K562 (cell line): ENCODE measurements around the gene NEUROG1. TPM values are rescaled to one million over a fixed set of nuclear protein-coding genes. Genes with fewer than 3 reads are reported as not detected.

ENCODE experiments used
- ATAC-seq: fragments of 200-7000 bp; cut with Tn5 transposase; 3 replicates; pipeline ENCODE4 v1.9.1; 2020; ENCODE audit warnings: moderate library complexity
- BruUV-seq: library from RNA; stranded (reverse); fragments of 400-500 nt; replicated peaks from 2 replicates; lab custom pipeline; 2021; lab: Mats Ljungman, UMichigan
- CTCF ChIA-PET: fragments of 300-600 bp; formaldehyde crosslinking; extraction: SDS; loops from one replicate; lab custom pipeline; 2021; ENCODE audit warnings: low intra/inter-chr PET ratio; lab: Yijun Ruan, JAX
- POLR2A ChIA-PET: fragments of 300-600, 350-650 bp; sonication (Branson Sonifier 250); formaldehyde crosslinking; extraction: SDS; loops from one replicate; lab custom pipeline; 2021; ENCODE audit warnings: antibody characterized with exemption, inconsistent platforms; lab: Yijun Ruan, JAX
- DNase-seq, 4 experiments: peaks; one replicate each; pipeline versions ENCODE4 v3.0.0 to v3.0.0-alpha.2; 2011 to 2018; ENCODE audit warnings: low spot score in 3 of 4, mixed read lengths in 3 of 4; ENCODE audit errors: extremely low read depth in 1 of 4
- FAIRE-seq: peaks from 2 replicates; lab custom pipeline; 2011; peaks lifted over from hg19 to GRCh38; lab: Jason Lieb, UNC
- H2AFZ ChIP-seq: 2 replicates; pipeline ENCODE4 v1.6.0; 2011; ENCODE audit warnings: low read depth, low read length, control low read depth, inconsistent platforms
- H3K27ac ChIP-seq: fragments of 200-600 bp; 3 replicates; pipeline ENCODE4 v1.8.0; 2011; ENCODE audit warnings: low read depth, mild to moderate bottlenecking, control low read depth, inconsistent platforms, low read length, moderate library complexity, mixed read lengths; ENCODE audit errors: extremely low read depth
- H3K27me3 ChIP-seq, 2 experiments: fragments of 300-600 bp in 1 of 2; 2 replicates in 1 of 2; 3 replicates in 1 of 2; pipeline versions ENCODE4 v1.6.0 to v1.8.0; 2011; ENCODE audit warnings: inconsistent platforms in 2 of 2, low read length in 2 of 2, mild to moderate bottlenecking in 1 of 2, mixed read lengths in 1 of 2, moderate library complexity in 1 of 2; ENCODE audit not compliant: control insufficient read depth in 2 of 2, insufficient read depth in 2 of 2
- H3K36me3 ChIP-seq: fragments of 300-600 bp; 3 replicates; pipeline ENCODE4 v1.8.0; 2011; ENCODE audit warnings: mild to moderate bottlenecking, low read length, inconsistent platforms; ENCODE audit not compliant: control insufficient read depth, insufficient read depth
- H3K4me1 ChIP-seq, 2 experiments: fragments of 200-600 bp in 1 of 2; replicated peaks in 1 of 2; 2 replicates in 1 of 2; 3 replicates in 1 of 2; pipeline versions ENCODE4 v1.5.1 to v1.8.0; 2011; ENCODE audit warnings: inconsistent platforms in 2 of 2, low read length in 2 of 2, mild to moderate bottlenecking in 1 of 2, mixed read lengths in 1 of 2, moderate library complexity in 1 of 2; ENCODE audit not compliant: control insufficient read depth in 2 of 2, insufficient read depth in 2 of 2
- H3K4me2 ChIP-seq: 2 replicates; pipeline ENCODE4 v1.6.1; 2011; ENCODE audit warnings: low read length, control low read depth, inconsistent platforms, mixed read lengths; ENCODE audit not compliant: insufficient read depth
- H3K4me3 ChIP-seq: fragments of 200-600 bp; sonication (generic), shearing (Covaris generic); 2 replicates; pipeline ENCODE4 v1.5.1; 2016; ENCODE audit warnings: control low read depth, inconsistent platforms
- H3K79me2 ChIP-seq: fragments of 200-600 bp; 3 replicates; pipeline ENCODE4 v1.8.0; 2011; ENCODE audit warnings: low read length, inconsistent platforms; ENCODE audit not compliant: control insufficient read depth, insufficient read depth
- H3K9ac ChIP-seq, 2 experiments: 2 replicates each; pipeline versions ENCODE4 v1.6.0 to v1.6.1; 2011; ENCODE audit warnings: low read depth in 2 of 2, low read length in 2 of 2, control low read depth in 1 of 2, inconsistent platforms in 1 of 2, mild to moderate bottlenecking in 1 of 2, mixed read lengths in 1 of 2; ENCODE audit not compliant: insufficient read depth in 1 of 2
- H3K9me1 ChIP-seq: one replicate; pipeline ENCODE4 v1.6.0; 2011; ENCODE audit warnings: inconsistent platforms, mild to moderate bottlenecking, low read length, moderate library complexity; ENCODE audit not compliant: control insufficient read depth, insufficient read depth
- H3K9me3 ChIP-seq: replicated peaks from 2 replicates; pipeline ENCODE4 v1.5.1; 2011; ENCODE audit warnings: low read depth, low read length, inconsistent platforms; ENCODE audit not compliant: control insufficient read depth, insufficient read depth
- H4K20me1 ChIP-seq: replicated peaks from 2 replicates; pipeline ENCODE4 v1.6.1; 2011; ENCODE audit warnings: low read length, inconsistent platforms, mixed read lengths; ENCODE audit not compliant: control insufficient read depth, insufficient read depth
- BRD9 ChIP-seq: fragments of 450-650 bp; IDR thresholded peaks from 2 replicates; pipeline ENCODE4 v1.6.1; 2018; ENCODE audit warnings: low read depth; ENCODE audit not compliant: partially characterized antibody
- CBX5 ChIP-seq: IDR thresholded peaks from 2 replicates; pipeline ENCODE4 v1.6.1; 2014; ENCODE audit warnings: low read depth, borderline replicate concordance
- DMBX1 ChIP-seq: fragments of 250-450 bp; sonication (Bioruptor Pico); IDR thresholded peaks from 2 replicates; pipeline ENCODE4 v1.8.0; 2022; ENCODE audit warnings: inconsistent platforms, mild to moderate bottlenecking, moderate library complexity, borderline replicate concordance
- FOXA3 ChIP-seq, 2 experiments: fragments of 450-650 bp in 1 of 2; sonication (generic) in 1 of 2; formaldehyde crosslinking; IDR thresholded peaks in 1 of 2; conservative IDR thresholded peaks in 1 of 2; 2 replicates each; pipeline versions ENCODE4 v1.4.0 to v1.8.0; 2020 to 2022; ENCODE audit warnings: mild to moderate bottlenecking in 2 of 2, missing genetic modification reagents in 1 of 2
- HCFC1 ChIP-seq: IDR thresholded peaks from 2 replicates; pipeline ENCODE4 v1.6.1; 2012; ENCODE audit warnings: low read depth, low read length, improper control_type of control experiment
- IRF2 ChIP-seq: sonication (generic); formaldehyde crosslinking; IDR thresholded peaks from 2 replicates; pipeline ENCODE4 v1.8.1; 2022; ENCODE audit warnings: mild to moderate bottlenecking, missing genetic modification reagents
- JUNB ChIP-seq: fragments of 450-650 bp; formaldehyde crosslinking; conservative IDR thresholded peaks from 2 replicates; pipeline ENCODE4 v1.4.0; 2020; ENCODE audit warnings: mild to moderate bottlenecking
- KLF1 ChIP-seq: fragments of 450-650 bp; IDR thresholded peaks from 2 replicates; pipeline ENCODE4 v1.6.1; 2016; ENCODE audit warnings: missing genetic modification characterization, missing compliant biosample characterization
- MED1 ChIP-seq: sonication (generic); formaldehyde crosslinking; IDR thresholded peaks from 2 replicates; pipeline ENCODE4 v1.8.1; 2023; ENCODE audit warnings: missing genetic modification reagents, borderline replicate concordance
- MIER1 ChIP-seq: fragments of 450-650 bp; IDR thresholded peaks from 2 replicates; pipeline ENCODE4 v1.6.1; 2016; ENCODE audit warnings: antibody characterized with exemption, mild to moderate bottlenecking, low read depth
- MXI1 ChIP-seq: IDR thresholded peaks from 2 replicates; pipeline ENCODE4 v1.6.1; 2011; ENCODE audit warnings: low read depth, mild to moderate bottlenecking, improper control_type of control experiment, low read length
- NR3C1 ChIP-seq: sonication (generic); formaldehyde crosslinking; IDR thresholded peaks from 2 replicates; pipeline ENCODE4 v1.8.1; 2022; ENCODE audit warnings: missing genetic modification reagents
- SETDB1 ChIP-seq: IDR thresholded peaks from one replicate; pipeline ENCODE4 v1.6.1; 2012; ENCODE audit warnings: low read length, control low read depth, inconsistent platforms
- SUPT5H ChIP-seq: fragments of 450-650 bp; IDR thresholded peaks from 2 replicates; pipeline ENCODE4 v1.6.1; 2016
- ZNF316 ChIP-seq: fragments of 450-650 bp; IDR thresholded peaks from 2 replicates; pipeline ENCODE4 v1.6.1; 2016
- WGBS: fragments of 100-300 bp; shearing (Covaris generic); methylation state at CpG from one replicate; pipeline ENCODE4 v1.1.6; 2016; ENCODE audit warnings: low coverage, mixed read lengths; ENCODE audit not compliant: insufficient coverage; ENCODE audit errors: missing lambda C conversion rate; 5-methylcytosine and 5-hydroxymethylcytosine counted together
- in situ Hi-C: fragments of 300-500 bp; cut with MboI; formaldehyde crosslinking; loops from 4 replicates; pipeline ENCODE4 v1.15.0; 2018; ENCODE audit warnings: inconsistent platforms, mixed read lengths
- intact Hi-C: fragments of 100-400 bp; cut with micrococcal nuclease; formaldehyde crosslinking; loops from 2 replicates; pipeline ENCODE4 v1.14.2; 2022
- polyA plus RNA-seq, 8 experiments: library from polyadenylated mRNA; depleted of rRNA in 4 of 8; stranded (reverse) in 5 of 8; unstranded in 3 of 8; fragments of >200 nt; fragmentation: Nextera tagmentation in 2 of 8; fragmentation: Illumina TruSeq in 1 of 8; extraction: Ambion mirVana in 2 of 8; extraction: Trizol in 1 of 8; gene quantifications; 2 replicates each; pipeline versions ENCODE4 v1.2.1 to v1.2.3, GENCODE V29; 2011 to 2014; ENCODE audit warnings: inconsistent platforms in 1 of 8, missing spikeins in 1 of 8
- total RNA-seq, 7 experiments: library from RNA; depleted of rRNA in 6 of 7; stranded (reverse); fragments of >200 nt in 6 of 7; fragmentation: Illumina TruSeq in 2 of 7; extraction: Trizol in 2 of 7; gene quantifications; 2 replicates each; pipeline versions ENCODE4 v1.2.1 to v1.2.3, GENCODE V29; 2011 to 2021; ENCODE audit warnings: low replicate concordance in 1 of 7
- TF ChIP-seq, protein P1 (sequence below): sonication (generic); formaldehyde crosslinking; IDR thresholded peaks from 2 replicates; pipeline ENCODE4 v1.8.0; 2023; ENCODE audit warnings: missing genetic modification reagents, mild to moderate bottlenecking, borderline replicate concordance
- TF ChIP-seq, protein P2 (sequence below): fragments of 250-450 bp; sonication (Bioruptor Pico); IDR thresholded peaks from 2 replicates; pipeline ENCODE4 v1.4.0; 2020; ENCODE audit warnings: mild to moderate bottlenecking, moderate library complexity

NEUROG1 gene
- total and polyA plus RNA-seq, 9 of the 15 experiments (the other 6 are each of a cell fraction or from before 2014, with no cell fraction given), result not detected

DNA sequence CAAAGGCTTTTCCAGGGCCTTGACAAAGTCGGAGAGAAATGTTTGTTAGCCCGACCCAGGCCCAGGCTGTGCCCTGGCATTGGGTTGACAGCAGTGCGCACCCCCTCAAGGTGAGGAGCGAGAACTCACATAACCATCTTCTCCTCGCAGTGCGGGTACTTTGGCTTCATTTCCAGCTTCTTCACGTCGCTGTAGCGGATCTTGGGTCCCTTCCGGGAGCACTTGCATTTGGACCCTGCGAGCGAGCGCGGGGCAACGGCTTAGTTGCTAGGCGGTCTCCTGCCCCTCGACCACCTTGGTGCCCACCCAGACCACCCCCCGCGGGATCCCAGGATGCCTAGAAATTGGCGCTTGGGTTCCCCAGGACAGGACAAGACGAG is 42.5 kb upstream of the NEUROG1 start:
- ChIA-PET CTCF (no interaction called here), POLR2A (interaction anchor here (0.6 kb wide), 1 partner anchor 27 kb away, joined by 3 read pairs; no protein-coding TSS in a partner anchor)
- Histone ChIP-seq H3K9me3 (no peaks in the 10 kb centered on the region), H3K9ac (no peak overlapping the region)
- no peak for TF ChIP-seq NR3C1
- TF ChIP-seq SUPT5H, result no peak
- TF ChIP-seq MXI1, result no peak
- no peak for TF ChIP-seq IRF2 (CRISPR knock-in tag)
- no peak for TF ChIP-seq HCFC1
- TF ChIP-seq, protein P1, sequence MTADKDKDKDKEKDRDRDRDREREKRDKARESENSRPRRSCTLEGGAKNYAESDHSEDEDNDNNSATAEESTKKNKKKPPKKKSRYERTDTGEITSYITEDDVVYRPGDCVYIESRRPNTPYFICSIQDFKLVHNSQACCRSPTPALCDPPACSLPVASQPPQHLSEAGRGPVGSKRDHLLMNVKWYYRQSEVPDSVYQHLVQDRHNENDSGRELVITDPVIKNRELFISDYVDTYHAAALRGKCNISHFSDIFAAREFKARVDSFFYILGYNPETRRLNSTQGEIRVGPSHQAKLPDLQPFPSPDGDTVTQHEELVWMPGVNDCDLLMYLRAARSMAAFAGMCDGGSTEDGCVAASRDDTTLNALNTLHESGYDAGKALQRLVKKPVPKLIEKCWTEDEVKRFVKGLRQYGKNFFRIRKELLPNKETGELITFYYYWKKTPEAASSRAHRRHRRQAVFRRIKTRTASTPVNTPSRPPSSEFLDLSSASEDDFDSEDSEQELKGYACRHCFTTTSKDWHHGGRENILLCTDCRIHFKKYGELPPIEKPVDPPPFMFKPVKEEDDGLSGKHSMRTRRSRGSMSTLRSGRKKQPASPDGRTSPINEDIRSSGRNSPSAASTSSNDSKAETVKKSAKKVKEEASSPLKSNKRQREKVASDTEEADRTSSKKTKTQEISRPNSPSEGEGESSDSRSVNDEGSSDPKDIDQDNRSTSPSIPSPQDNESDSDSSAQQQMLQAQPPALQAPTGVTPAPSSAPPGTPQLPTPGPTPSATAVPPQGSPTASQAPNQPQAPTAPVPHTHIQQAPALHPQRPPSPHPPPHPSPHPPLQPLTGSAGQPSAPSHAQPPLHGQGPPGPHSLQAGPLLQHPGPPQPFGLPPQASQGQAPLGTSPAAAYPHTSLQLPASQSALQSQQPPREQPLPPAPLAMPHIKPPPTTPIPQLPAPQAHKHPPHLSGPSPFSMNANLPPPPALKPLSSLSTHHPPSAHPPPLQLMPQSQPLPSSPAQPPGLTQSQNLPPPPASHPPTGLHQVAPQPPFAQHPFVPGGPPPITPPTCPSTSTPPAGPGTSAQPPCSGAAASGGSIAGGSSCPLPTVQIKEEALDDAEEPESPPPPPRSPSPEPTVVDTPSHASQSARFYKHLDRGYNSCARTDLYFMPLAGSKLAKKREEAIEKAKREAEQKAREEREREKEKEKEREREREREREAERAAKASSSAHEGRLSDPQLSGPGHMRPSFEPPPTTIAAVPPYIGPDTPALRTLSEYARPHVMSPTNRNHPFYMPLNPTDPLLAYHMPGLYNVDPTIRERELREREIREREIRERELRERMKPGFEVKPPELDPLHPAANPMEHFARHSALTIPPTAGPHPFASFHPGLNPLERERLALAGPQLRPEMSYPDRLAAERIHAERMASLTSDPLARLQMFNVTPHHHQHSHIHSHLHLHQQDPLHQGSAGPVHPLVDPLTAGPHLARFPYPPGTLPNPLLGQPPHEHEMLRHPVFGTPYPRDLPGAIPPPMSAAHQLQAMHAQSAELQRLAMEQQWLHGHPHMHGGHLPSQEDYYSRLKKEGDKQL, result no peak
- no peak for TF ChIP-seq JUNB (CRISPR knock-in tag)
- TF ChIP-seq ZNF316, result no peak
- TF ChIP-seq CBX5, result no peak
- TF ChIP-seq, protein P2, sequence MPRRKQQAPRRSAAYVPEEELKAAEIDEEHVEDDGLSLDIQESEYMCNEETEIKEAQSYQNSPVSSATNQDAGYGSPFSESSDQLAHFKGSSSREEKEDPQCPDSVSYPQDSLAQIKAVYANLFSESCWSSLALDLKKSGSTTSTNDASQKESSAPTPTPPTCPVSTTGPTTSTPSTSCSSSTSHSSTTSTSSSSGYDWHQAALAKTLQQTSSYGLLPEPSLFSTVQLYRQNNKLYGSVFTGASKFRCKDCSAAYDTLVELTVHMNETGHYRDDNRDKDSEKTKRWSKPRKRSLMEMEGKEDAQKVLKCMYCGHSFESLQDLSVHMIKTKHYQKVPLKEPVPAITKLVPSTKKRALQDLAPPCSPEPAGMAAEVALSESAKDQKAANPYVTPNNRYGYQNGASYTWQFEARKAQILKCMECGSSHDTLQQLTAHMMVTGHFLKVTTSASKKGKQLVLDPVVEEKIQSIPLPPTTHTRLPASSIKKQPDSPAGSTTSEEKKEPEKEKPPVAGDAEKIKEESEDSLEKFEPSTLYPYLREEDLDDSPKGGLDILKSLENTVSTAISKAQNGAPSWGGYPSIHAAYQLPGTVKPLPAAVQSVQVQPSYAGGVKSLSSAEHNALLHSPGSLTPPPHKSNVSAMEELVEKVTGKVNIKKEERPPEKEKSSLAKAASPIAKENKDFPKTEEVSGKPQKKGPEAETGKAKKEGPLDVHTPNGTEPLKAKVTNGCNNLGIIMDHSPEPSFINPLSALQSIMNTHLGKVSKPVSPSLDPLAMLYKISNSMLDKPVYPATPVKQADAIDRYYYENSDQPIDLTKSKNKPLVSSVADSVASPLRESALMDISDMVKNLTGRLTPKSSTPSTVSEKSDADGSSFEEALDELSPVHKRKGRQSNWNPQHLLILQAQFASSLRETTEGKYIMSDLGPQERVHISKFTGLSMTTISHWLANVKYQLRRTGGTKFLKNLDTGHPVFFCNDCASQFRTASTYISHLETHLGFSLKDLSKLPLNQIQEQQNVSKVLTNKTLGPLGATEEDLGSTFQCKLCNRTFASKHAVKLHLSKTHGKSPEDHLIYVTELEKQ (CRISPR knock-in tag), result no peak
- TF ChIP-seq FOXA3 (CRISPR knock-in tag; conservative IDR thresholded peaks at IDR 0.05 in 1 of 2, IDR thresholded peaks at IDR 0.05 in 1 of 2), result no peak
- TF ChIP-seq BRD9, result no peak
- TF ChIP-seq MED1 (CRISPR knock-in tag), result no peak
- no peak for TF ChIP-seq KLF1 (tag)
- no peak for TF ChIP-seq MIER1
- no peak for TF ChIP-seq DMBX1
- no peak for TF ChIP-seq SETDB1
- TF ChIP-seq, all 486 proteins: peak for 0
- H2AFZ ChIP-seq, result no peak overlapping the region
- in situ Hi-C loops (no loop called here), intact Hi-C loops (no loop called here)
- H3K27me3 ChIP-seq, result peaks cover 2 to 67% of the 10 kb centered on the region in 2 experiments; a peak in 4 of 5 replicates
- no peak overlapping the region for H3K4me3 ChIP-seq
- ATAC-seq (no peak), FAIRE-seq (no peak), DNase-seq (no peak)
- no TSS peak for BruUV-seq
- H4K20me1 ChIP-seq, result no peaks in the 10 kb centered on the region
- no peaks in the 10 kb centered on the region for H3K79me2 ChIP-seq
- peaks cover 0 to 11% of the 10 kb centered on the region in 2 experiments; a peak in 1 of 5 replicates for H3K4me1 ChIP-seq
- WGBS, result 34% methylated on average over 21 of the region's 21 CpGs
- no peaks in the 10 kb centered on the region for H3K36me3 ChIP-seq
- H3K9me1 ChIP-seq, result no peaks in the 10 kb centered on the region
- no peak overlapping the region for H3K27ac ChIP-seq
- H3K4me2 ChIP-seq, result no peak overlapping the region
